Suprapubic skin (tissue), 4 donors: ENCODE measurements around the gene TMEM263. TPM values are rescaled to one million over a fixed set of nuclear protein-coding genes. Genes with fewer than 3 reads are reported as not detected.

ENCODE experiments used
- DNase-seq, 2 donors: peaks; one replicate each; pipeline ENCODE4 v3.0.0-alpha.2; 2019; ENCODE audit warnings: low spot score in 2 of 2
- H3K27ac ChIP-seq: fragments of 200-600 bp; sonication (generic); one replicate; pipeline ENCODE4 v1.5.1; 2019
- H3K27me3 ChIP-seq: fragments of 200-600 bp; sonication (generic); one replicate; pipeline ENCODE4 v1.5.1; 2019
- H3K36me3 ChIP-seq: fragments of 200-600 bp; sonication (generic); one replicate; pipeline ENCODE4 v1.5.1; 2019
- H3K4me1 ChIP-seq: fragments of 200-600 bp; sonication (generic); one replicate; pipeline ENCODE4 v1.5.1; 2019
- H3K4me3 ChIP-seq: fragments of 200-600 bp; sonication (generic); one replicate; pipeline ENCODE4 v1.5.1; 2019; ENCODE audit warnings: mild to moderate bottlenecking
- H3K9me3 ChIP-seq: fragments of 200-600 bp; sonication (generic); one replicate; pipeline ENCODE4 v1.5.1; 2019
- EP300 ChIP-seq: sonication (generic); formaldehyde crosslinking; IDR thresholded peaks from one replicate; pipeline ENCODE4 v1.6.1; 2017; ENCODE audit warnings: antibody characterized with exemption
- POLR2A ChIP-seq, 2 donors: fragments of 450-650 bp; IDR thresholded peaks; one replicate each; pipeline ENCODE4 v1.6.1; 2017; ENCODE audit warnings: antibody characterized with exemption in 2 of 2, mild to moderate bottlenecking in 2 of 2, moderate library complexity in 2 of 2
- POLR2AphosphoS5 ChIP-seq, 3 donors: sonication (generic); formaldehyde crosslinking; IDR thresholded peaks; one replicate each; pipeline ENCODE4 v1.6.1; 2017; ENCODE audit warnings: antibody characterized with exemption in 3 of 3
- WGBS: methylation state at CpG from one replicate; pipeline ENCODE4 v1.1.5; 2018; 5-methylcytosine and 5-hydroxymethylcytosine counted together
- total RNA-seq, 4 donors: library from RNA; depleted of rRNA; stranded (reverse); fragments of >200 nt; gene quantifications; one replicate each; pipeline ENCODE4 v1.1.0, GENCODE V29; 2016
- TF ChIP-seq, protein P1 (sequence below), 2 donors: fragments of 200-600 bp in 1 of 2; fragments of 450-650 bp in 1 of 2; sonication (generic) in 1 of 2; IDR thresholded peaks; one replicate each; pipeline ENCODE4 v1.5.1; 2016 to 2019; ENCODE audit warnings: antibody characterized with exemption in 2 of 2, mild to moderate bottlenecking in 1 of 2, moderate library complexity in 1 of 2

TMEM263 gene
- total RNA-seq, 4 donors from 2014 or later: 6.5 to 13.3 (median 11.9) TPM

GRCh38 chr12:106985479-106985878 is 29.8 kb downstream of the TMEM263 start:
- Histone ChIP-seq H3K9me3 (no peaks in the 10 kb centered on the region), H3K4me1 (peaks cover 36% of the 10 kb centered on the region), H3K27ac (no peak overlapping the region), H3K4me3 (peak overlapping the region; percentile 75), H3K36me3 (peaks cover 7% of the 10 kb centered on the region), H3K27me3 (no peaks in the 10 kb centered on the region)
- TF ChIP-seq EP300 (no peak), POLR2A (IDR thresholded peaks at IDR 0.05) (no peak), POLR2AphosphoS5 (IDR thresholded peaks at IDR 0.05) (no peak)
- TF ChIP-seq, protein P1, sequence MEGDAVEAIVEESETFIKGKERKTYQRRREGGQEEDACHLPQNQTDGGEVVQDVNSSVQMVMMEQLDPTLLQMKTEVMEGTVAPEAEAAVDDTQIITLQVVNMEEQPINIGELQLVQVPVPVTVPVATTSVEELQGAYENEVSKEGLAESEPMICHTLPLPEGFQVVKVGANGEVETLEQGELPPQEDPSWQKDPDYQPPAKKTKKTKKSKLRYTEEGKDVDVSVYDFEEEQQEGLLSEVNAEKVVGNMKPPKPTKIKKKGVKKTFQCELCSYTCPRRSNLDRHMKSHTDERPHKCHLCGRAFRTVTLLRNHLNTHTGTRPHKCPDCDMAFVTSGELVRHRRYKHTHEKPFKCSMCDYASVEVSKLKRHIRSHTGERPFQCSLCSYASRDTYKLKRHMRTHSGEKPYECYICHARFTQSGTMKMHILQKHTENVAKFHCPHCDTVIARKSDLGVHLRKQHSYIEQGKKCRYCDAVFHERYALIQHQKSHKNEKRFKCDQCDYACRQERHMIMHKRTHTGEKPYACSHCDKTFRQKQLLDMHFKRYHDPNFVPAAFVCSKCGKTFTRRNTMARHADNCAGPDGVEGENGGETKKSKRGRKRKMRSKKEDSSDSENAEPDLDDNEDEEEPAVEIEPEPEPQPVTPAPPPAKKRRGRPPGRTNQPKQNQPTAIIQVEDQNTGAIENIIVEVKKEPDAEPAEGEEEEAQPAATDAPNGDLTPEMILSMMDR (IDR thresholded peaks at IDR 0.05): no peak
- WGBS: 86% methylated on average over 5 of the region's 5 CpGs
- DNase-seq: no peak

DNA sequence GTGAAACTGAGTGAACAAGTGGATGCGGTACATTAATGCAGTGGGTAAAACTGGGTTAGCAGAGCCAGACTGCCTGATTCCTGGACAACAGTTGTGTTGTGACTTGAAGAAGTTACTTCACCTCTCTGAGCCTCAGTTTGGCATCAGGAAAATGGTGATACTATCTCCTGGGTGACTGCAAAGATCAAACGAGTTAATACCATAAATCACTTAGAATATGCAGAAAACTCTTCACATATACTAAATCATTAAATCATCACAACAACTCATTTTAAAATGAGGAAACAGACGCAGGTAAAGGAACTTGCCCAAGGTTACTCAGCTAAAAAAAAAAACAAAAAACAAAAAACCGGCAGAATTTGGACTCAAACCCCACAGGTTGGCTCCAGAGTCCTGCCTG is 30.4 kb downstream of the TMEM263 start:
- Histone ChIP-seq H3K36me3 (peaks cover 7% of the 10 kb centered on the region), H3K27me3 (no peaks in the 10 kb centered on the region), H3K4me3 (peak overlapping the region; percentile 75), H3K27ac (peak overlapping the region; percentile 92), H3K9me3 (no peaks in the 10 kb centered on the region), H3K4me1 (peaks cover 36% of the 10 kb centered on the region)
- DNase-seq: no peak
- 18% methylated on average over 4 of the region's 4 CpGs for WGBS
- no peak for TF ChIP-seq EP300
- TF ChIP-seq POLR2A (IDR thresholded peaks at IDR 0.05): no peak
- no peak for TF ChIP-seq POLR2AphosphoS5 (IDR thresholded peaks at IDR 0.05)
- TF ChIP-seq, protein P1 (IDR thresholded peaks at IDR 0.05): no peak

GRCh38 chr12:106986625-106987389 is 31.1 kb downstream of the TMEM263 start, which contains the start of gene MTERF2:
Gene MTERF2 (minus strand): TSS chr12:106987146. CDS start chr12:106978714, 8,432 bp downstream.
- Histone ChIP-seq H3K27ac (peak within 1 kb of the TSS; percentile 92), H3K4me3 (peak within 1 kb of the TSS; percentile 75), H3K27me3 (no peaks in the 10 kb centered on the region), H3K36me3 (peaks cover 7% of the 10 kb centered on the region), H3K4me1 (peaks cover 32% of the 10 kb centered on the region), H3K9me3 (no peaks in the 10 kb centered on the region)
- under 1% methylated on average over 43 of the region's 50 CpGs for WGBS
- TF ChIP-seq POLR2AphosphoS5 (IDR thresholded peaks at IDR 0.05): peak in 2 of 3 donors; percentile 7 to 57
- TF ChIP-seq EP300: no peak
- TF ChIP-seq, protein P1 (IDR thresholded peaks at IDR 0.05): no peak
- peak in 1 of 2 donors; percentile 74 for TF ChIP-seq POLR2A (IDR thresholded peaks at IDR 0.05)
- peak; percentile 96 for DNase-seq

- WGBS: 51% methylated on average over 6 of the region's 6 CpGs
Measured at GRCh38 chr12:106987846-106988245, 32.1 kb downstream of the TMEM263 start.

More at GRCh38 chr12:106987846-106988245, 32.1 kb downstream of the TMEM263 start:
- Histone ChIP-seq H3K27ac (peak overlapping the region; percentile 92), H3K36me3 (peaks cover 7% of the 10 kb centered on the region), H3K4me1 (peaks cover 28% of the 10 kb centered on the region), H3K4me3 (peak overlapping the region; percentile 75), H3K9me3 (no peaks in the 10 kb centered on the region), H3K27me3 (no peaks in the 10 kb centered on the region)
- TF ChIP-seq, protein P1 (IDR thresholded peaks at IDR 0.05): no peak
- TF ChIP-seq POLR2A (IDR thresholded peaks at IDR 0.05): no peak
- TF ChIP-seq POLR2AphosphoS5 (IDR thresholded peaks at IDR 0.05): no peak
- TF ChIP-seq EP300: no peak
- DNase-seq: no peak
